IMR-90 (cell line): ENCODE measurements around the gene PLEKHG7. TPM values are rescaled to one million over a fixed set of nuclear protein-coding genes. Genes with fewer than 3 reads are reported as not detected.

Source experiments
- ATAC-seq: fragments of 200-7000 bp; cut with Tn5 transposase; 2 replicates; pipeline ENCODE4 v1.9.1; 2020; ENCODE audit warnings: low read depth, mild to moderate bottlenecking, moderate library complexity
- BruUV-seq: library from RNA; stranded (reverse); fragments of 400-500 nt; replicated peaks from 2 replicates; lab custom pipeline; 2021; lab: Mats Ljungman, UMichigan
- CTCF ChIA-PET: fragments of 300-600 bp; formaldehyde crosslinking; extraction: SDS; loops from one replicate; lab custom pipeline; 2021; ENCODE audit warnings: antibody characterized with exemption; lab: Yijun Ruan, JAX
- POLR2A ChIA-PET: fragments of 300-600 bp; sonication (Branson Sonifier 250); formaldehyde crosslinking; loops from one replicate; lab custom pipeline; 2022; ENCODE audit warnings: antibody characterized with exemption; ENCODE audit not compliant: unreplicated experiment; lab: Charles Lee
- DNase-seq: peaks from one replicate; pipeline ENCODE4 v3.0.0; 2013
- H2AFZ ChIP-seq: replicated peaks from 2 replicates; pipeline ENCODE3; 2013; ENCODE audit warnings: low read length, mild to moderate bottlenecking; ENCODE audit not compliant: poor library complexity
- H2AK5ac ChIP-seq: 2 replicates; pipeline ENCODE4 v1.6.1; 2013; ENCODE audit warnings: low read depth, low read length, inconsistent platforms
- H2AK9ac ChIP-seq: replicated peaks from 2 replicates; pipeline ENCODE3; 2013; ENCODE audit warnings: mild to moderate bottlenecking, low read depth, low read length, moderate library complexity; ENCODE audit not compliant: poor library complexity
- H2BK120ac ChIP-seq: 2 replicates; pipeline ENCODE4 v1.6.1; 2013; ENCODE audit warnings: low read depth, low read length, inconsistent platforms
- H2BK15ac ChIP-seq: 3 replicates; pipeline ENCODE4 v1.6.1; 2013; ENCODE audit warnings: low read depth, low read length, inconsistent platforms
- H2BK20ac ChIP-seq: 2 replicates; pipeline ENCODE4 v1.6.1; 2013; ENCODE audit warnings: low read depth, mild to moderate bottlenecking, inconsistent platforms, low read length, moderate library complexity
- H2BK5ac ChIP-seq: 2 replicates; pipeline ENCODE4 v1.6.1; 2013; ENCODE audit warnings: mild to moderate bottlenecking, low read depth, low read length, inconsistent platforms; ENCODE audit not compliant: poor library complexity, severe bottlenecking
- H3K14ac ChIP-seq: replicated peaks from 2 replicates; pipeline ENCODE4 v1.6.1; 2013; ENCODE audit warnings: low read depth, low read length, inconsistent platforms
- H3K18ac ChIP-seq: 2 replicates; pipeline ENCODE4 v1.6.1; 2013; ENCODE audit warnings: low read depth, low read length, control low read depth
- H3K23ac ChIP-seq: 2 replicates; pipeline ENCODE4 v1.6.1; 2013; ENCODE audit warnings: low read depth, low read length, inconsistent platforms
- H3K27ac ChIP-seq: 2 replicates; pipeline ENCODE4 v1.5.1; 2013; ENCODE audit warnings: mild to moderate bottlenecking, control low read depth, low read length; ENCODE audit not compliant: insufficient read depth
- H3K27me3 ChIP-seq: 2 replicates; pipeline ENCODE4 v1.6.1; 2013; ENCODE audit warnings: low read length; ENCODE audit not compliant: control insufficient read depth, insufficient read depth
- H3K36me3 ChIP-seq: 2 replicates; pipeline ENCODE4 v1.6.1; 2013; ENCODE audit warnings: low read length, mixed read lengths; ENCODE audit not compliant: control insufficient read depth, insufficient read depth
- H3K4ac ChIP-seq: 2 replicates; pipeline ENCODE4 v1.6.1; 2013; ENCODE audit warnings: low read depth, low read length, inconsistent platforms
- H3K4me1 ChIP-seq: 2 replicates; pipeline ENCODE4 v1.6.1; 2013; ENCODE audit warnings: low read length, mixed read lengths; ENCODE audit not compliant: control insufficient read depth, insufficient read depth
- H3K4me2 ChIP-seq: 2 replicates; pipeline ENCODE4 v1.6.1; 2013; ENCODE audit warnings: low read depth, mild to moderate bottlenecking, control low read depth, low read length, moderate library complexity
- H3K4me3 ChIP-seq: 2 replicates; pipeline ENCODE4 v1.5.1; 2013; ENCODE audit warnings: low read depth, mild to moderate bottlenecking, control low read depth, low read length, moderate library complexity; ENCODE audit not compliant: insufficient read depth
- H3K56ac ChIP-seq: 2 replicates; pipeline ENCODE4 v1.6.1; 2013; ENCODE audit warnings: low read length, inconsistent platforms; ENCODE audit not compliant: insufficient read depth; ENCODE audit errors: extremely low read depth
- H3K79me1 ChIP-seq, 2 experiments: 2 replicates each; pipeline ENCODE4 v1.6.1; 2013; ENCODE audit warnings: low read length in 2 of 2, inconsistent platforms in 1 of 2, low read depth in 1 of 2
- H3K9ac ChIP-seq: 2 replicates; pipeline ENCODE4 v1.6.1; 2013; ENCODE audit warnings: low read depth, low read length, control low read depth
- H3K9me1 ChIP-seq: 2 replicates; pipeline ENCODE4 v1.6.1; 2013; ENCODE audit warnings: low read length, inconsistent platforms; ENCODE audit not compliant: insufficient read depth
- H3K9me3 ChIP-seq: 2 replicates; pipeline ENCODE4 v1.6.1; 2013; ENCODE audit warnings: low read length; ENCODE audit not compliant: control insufficient read depth, insufficient read depth
- H4K20me1 ChIP-seq: 2 replicates; pipeline ENCODE4 v1.6.1; 2013; ENCODE audit warnings: low read length, inconsistent platforms; ENCODE audit not compliant: insufficient read depth
- H4K5ac ChIP-seq: 2 replicates; pipeline ENCODE4 v1.6.1; 2013; ENCODE audit warnings: mild to moderate bottlenecking, low read depth, low read length, control low read depth
- H4K8ac ChIP-seq, 2 experiments: 2 replicates each; pipeline ENCODE4 v1.6.1; 2013; ENCODE audit warnings: low read depth in 2 of 2, low read length in 2 of 2, control low read depth in 1 of 2, inconsistent platforms in 1 of 2
- H4K91ac ChIP-seq: 2 replicates; pipeline ENCODE4 v1.6.1; 2013; ENCODE audit warnings: low read depth, low read length, inconsistent platforms; ENCODE audit not compliant: insufficient read depth
- BHLHE40 ChIP-seq: fragments of 150-350 bp; IDR thresholded peaks from 2 replicates; pipeline ENCODE4 v1.6.1; 2016; ENCODE audit warnings: mild to moderate bottlenecking, low read depth, low read length
- CEBPB ChIP-seq: IDR thresholded peaks from 2 replicates; pipeline ENCODE4 v1.6.1; 2012; ENCODE audit warnings: low read depth, low read length, improper control_type of control experiment
- CHD1 ChIP-seq: IDR thresholded peaks from 2 replicates; pipeline ENCODE4 v1.6.1; 2012; ENCODE audit warnings: low read depth, low read length, improper control_type of control experiment
- FOS ChIP-seq: fragments of 150-350 bp; IDR thresholded peaks from 2 replicates; pipeline ENCODE4 v1.6.1; 2016; ENCODE audit warnings: low read depth, low read length
- MAFK ChIP-seq: IDR thresholded peaks from 2 replicates; pipeline ENCODE4 v1.6.1; 2012; ENCODE audit warnings: low read depth, low read length, improper control_type of control experiment
- MAZ ChIP-seq: IDR thresholded peaks from 2 replicates; pipeline ENCODE4 v1.6.1; 2012; ENCODE audit warnings: low read depth, mild to moderate bottlenecking, low read length, improper control_type of control experiment, moderate library complexity, borderline replicate concordance
- MXI1 ChIP-seq: IDR thresholded peaks from 2 replicates; pipeline ENCODE4 v1.6.1; 2012; ENCODE audit warnings: low read depth, mild to moderate bottlenecking, low read length, moderate library complexity, borderline replicate concordance
- NFE2L2 ChIP-seq: fragments of 150-350 bp; IDR thresholded peaks from 2 replicates; pipeline ENCODE4 v1.6.1; 2016; ENCODE audit warnings: low read depth, mild to moderate bottlenecking, low read length
- POLR2A ChIP-seq: IDR thresholded peaks from 2 replicates; pipeline ENCODE4 v1.6.1; 2012; ENCODE audit warnings: mild to moderate bottlenecking, low read depth, low read length
- RAD21 ChIP-seq: IDR thresholded peaks from 2 replicates; pipeline ENCODE4 v1.6.1; 2012; ENCODE audit warnings: low read length, improper control_type of control experiment
- RCOR1 ChIP-seq: IDR thresholded peaks from 2 replicates; pipeline ENCODE4 v1.6.1; 2012; ENCODE audit warnings: mild to moderate bottlenecking, low read length, improper control_type of control experiment; ENCODE audit not compliant: insufficient replicate concordance
- RFX5 ChIP-seq: IDR thresholded peaks from 2 replicates; pipeline ENCODE4 v1.8.0; 2012; ENCODE audit warnings: low read depth, mild to moderate bottlenecking, low read length, moderate library complexity
- SMC3 ChIP-seq: fragments of 150-350 bp; IDR thresholded peaks from 2 replicates; pipeline ENCODE4 v1.6.1; 2016; ENCODE audit warnings: low read depth, mild to moderate bottlenecking, antibody characterized with exemption, low read length, moderate library complexity
- USF2 ChIP-seq: fragments of 150-350 bp; IDR thresholded peaks from 2 replicates; pipeline ENCODE4 v1.6.1; 2017; ENCODE audit warnings: mild to moderate bottlenecking, antibody characterized with exemption, low read length, low read depth
- WGBS, 2 experiments: methylation state at CpG; one replicate each; pipeline versions ENCODE4 v1.1.5 to v1.1.7; 2013; ENCODE audit warnings: missing lambda C conversion rate in 2 of 2; ENCODE audit not compliant: insufficient read length in 1 of 2; ENCODE audit errors: extremely low coverage in 2 of 2; 5-methylcytosine and 5-hydroxymethylcytosine counted together
- dilution Hi-C: fragments of 300-500 bp; cut with HindIII; formaldehyde crosslinking; loops from one replicate; pipeline ENCODE4 v1.14.3; 2018; ENCODE audit warnings: low sequenced_read_pairs; ENCODE audit not compliant: unreplicated experiment
- in situ Hi-C: fragments of 300-500 bp; cut with MboI; formaldehyde crosslinking; loops from 3 replicates; pipeline ENCODE4 v1.14.3; 2019; ENCODE audit warnings: low sequenced_read_pairs, inconsistent platforms, mixed read lengths
- intact Hi-C: fragments of 100-400 bp; cut with micrococcal nuclease; formaldehyde crosslinking; loops from 2 replicates; pipeline ENCODE4 v1.10.0; 2022
- polyA plus RNA-seq, 3 experiments: library from polyadenylated mRNA; depleted of rRNA; stranded (reverse); fragments of >200 nt; gene quantifications; 2 replicates each; pipeline ENCODE4 v1.2.3, GENCODE V29; 2012; ENCODE audit warnings: low replicate concordance in 1 of 3
- total RNA-seq: library from RNA; depleted of rRNA; stranded (reverse); fragments of >200 nt; gene quantifications from 2 replicates; pipeline ENCODE4 v1.2.3, GENCODE V29; 2012
- TF ChIP-seq, protein P1 (sequence below): fragments of 150-350 bp; IDR thresholded peaks from 2 replicates; pipeline ENCODE4 v1.6.1; 2016; ENCODE audit warnings: low read depth, mild to moderate bottlenecking, low read length, moderate library complexity, borderline replicate concordance
- TF ChIP-seq, protein P2 (sequence below): conservative IDR thresholded peaks from 2 replicates; pipeline ENCODE4 v1.5.1; 2012; ENCODE audit warnings: mild to moderate bottlenecking, low read depth, low read length, improper control_type of control experiment

The PLEKHG7 gene
- total and polyA plus RNA-seq, 2 of the 4 experiments (the other 2 are of a cell fraction) = not detected

GRCh38 chr12:92707926-92708325, 5.1 kb downstream of the PLEKHG7 start:
- Histone ChIP-seq H3K23ac (no peak overlapping the region), H4K20me1 (no peaks in the 10 kb centered on the region), H2BK5ac (no peak overlapping the region), H3K56ac (no peak overlapping the region), H4K91ac (no peak overlapping the region), H3K4ac (no peak overlapping the region), H3K4me2 (no peak overlapping the region), H4K8ac (no peak overlapping the region), H3K27me3 (peaks cover 2% of the 10 kb centered on the region; the same call in 1 of the 2 replicates), H3K9me1 (no peaks in the 10 kb centered on the region), H3K9me3 (no peaks in the 10 kb centered on the region), H3K9ac (no peak overlapping the region), H3K79me1 (no peaks in the 10 kb centered on the region), H3K14ac (no peak overlapping the region), H2BK20ac (no peak overlapping the region), H2BK15ac (no peak overlapping the region), H2AK5ac (no peak overlapping the region), H2AK9ac (no peak overlapping the region), H2BK120ac (no peak overlapping the region), H3K27ac (no peak overlapping the region), H3K4me3 (no peak overlapping the region), H4K5ac (no peak overlapping the region), H3K4me1 (no peaks in the 10 kb centered on the region), H3K36me3 (no peaks in the 10 kb centered on the region), H3K18ac (no peak overlapping the region), H2AFZ (no peak overlapping the region)
- ATAC-seq (no peak), DNase-seq (no peak)
- WGBS, 2 experiments = no CpG with 5 or more reads among the region's 1 CpG
- in situ Hi-C loops = no loop called here
- TF ChIP-seq RFX5 (no peak), CEBPB (no peak), MAFK (no peak), BHLHE40 (no peak), POLR2A (no peak), MAZ (no peak), SMC3 (no peak), NFE2L2 (no peak), RCOR1 (no peak), CHD1 (no peak), FOS (no peak), MXI1 (no peak), USF2 (no peak), RAD21 (no peak)
- TF ChIP-seq, protein P1, sequence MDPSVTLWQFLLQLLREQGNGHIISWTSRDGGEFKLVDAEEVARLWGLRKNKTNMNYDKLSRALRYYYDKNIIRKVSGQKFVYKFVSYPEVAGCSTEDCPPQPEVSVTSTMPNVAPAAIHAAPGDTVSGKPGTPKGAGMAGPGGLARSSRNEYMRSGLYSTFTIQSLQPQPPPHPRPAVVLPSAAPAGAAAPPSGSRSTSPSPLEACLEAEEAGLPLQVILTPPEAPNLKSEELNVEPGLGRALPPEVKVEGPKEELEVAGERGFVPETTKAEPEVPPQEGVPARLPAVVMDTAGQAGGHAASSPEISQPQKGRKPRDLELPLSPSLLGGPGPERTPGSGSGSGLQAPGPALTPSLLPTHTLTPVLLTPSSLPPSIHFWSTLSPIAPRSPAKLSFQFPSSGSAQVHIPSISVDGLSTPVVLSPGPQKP = no peak
- TF ChIP-seq, protein P2, sequence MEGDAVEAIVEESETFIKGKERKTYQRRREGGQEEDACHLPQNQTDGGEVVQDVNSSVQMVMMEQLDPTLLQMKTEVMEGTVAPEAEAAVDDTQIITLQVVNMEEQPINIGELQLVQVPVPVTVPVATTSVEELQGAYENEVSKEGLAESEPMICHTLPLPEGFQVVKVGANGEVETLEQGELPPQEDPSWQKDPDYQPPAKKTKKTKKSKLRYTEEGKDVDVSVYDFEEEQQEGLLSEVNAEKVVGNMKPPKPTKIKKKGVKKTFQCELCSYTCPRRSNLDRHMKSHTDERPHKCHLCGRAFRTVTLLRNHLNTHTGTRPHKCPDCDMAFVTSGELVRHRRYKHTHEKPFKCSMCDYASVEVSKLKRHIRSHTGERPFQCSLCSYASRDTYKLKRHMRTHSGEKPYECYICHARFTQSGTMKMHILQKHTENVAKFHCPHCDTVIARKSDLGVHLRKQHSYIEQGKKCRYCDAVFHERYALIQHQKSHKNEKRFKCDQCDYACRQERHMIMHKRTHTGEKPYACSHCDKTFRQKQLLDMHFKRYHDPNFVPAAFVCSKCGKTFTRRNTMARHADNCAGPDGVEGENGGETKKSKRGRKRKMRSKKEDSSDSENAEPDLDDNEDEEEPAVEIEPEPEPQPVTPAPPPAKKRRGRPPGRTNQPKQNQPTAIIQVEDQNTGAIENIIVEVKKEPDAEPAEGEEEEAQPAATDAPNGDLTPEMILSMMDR = no peak
- intact Hi-C loops = no loop called here
- ChIA-PET POLR2A (no interaction called here), CTCF (no interaction called here)
- BruUV-seq = no TSS peak
- dilution Hi-C loops = no loop called here
